Lower leg skin (tissue), 4 donors: ENCODE measurements around the gene OAF. TPM values are rescaled to one million over a fixed set of nuclear protein-coding genes. Genes with fewer than 3 reads are reported as not detected.

ENCODE experiments used
- DNase-seq, 2 donors: peaks; one replicate each; pipeline ENCODE4 v3.0.0-alpha.2; 2019; ENCODE audit warnings: low spot score in 2 of 2
- H3K4me3 ChIP-seq: fragments of 200-600 bp; sonication (generic); 2 replicates; pipeline ENCODE4 v1.5.1; 2017; ENCODE audit warnings: mild to moderate bottlenecking, low read depth; ENCODE audit not compliant: poor library complexity, severe bottlenecking
- POLR2A ChIP-seq, 2 donors: fragments of 450-650 bp; IDR thresholded peaks; one replicate each; pipeline ENCODE4 v1.6.1; 2016 to 2017; ENCODE audit warnings: antibody characterized with exemption in 2 of 2, mild to moderate bottlenecking in 1 of 2, moderate library complexity in 1 of 2
- whole genome bisulfite sequencing, 2 donors: methylation state at CpG; one replicate each; pipeline ENCODE4 v1.1.5; 2018; 5-methylcytosine and 5-hydroxymethylcytosine counted together
- intact Hi-C: fragments of 100-400 bp; cut with DNase I; formaldehyde crosslinking; loops from one replicate; pipeline ENCODE4 v1.15.0; 2023; ENCODE audit warnings: low total_unique reads
- total RNA-seq, 4 donors: library from RNA; depleted of rRNA; stranded (reverse); fragments of >200 nt; gene quantifications; one replicate each; pipeline ENCODE4 v1.1.0, GENCODE V29; 2016
- TF ChIP-seq, protein P1 (sequence below), 3 donors: fragments of 450-650 bp; IDR thresholded peaks; one replicate each; pipeline ENCODE4 v1.5.1; 2016; ENCODE audit warnings: antibody characterized with exemption in 3 of 3, mild to moderate bottlenecking in 3 of 3, moderate library complexity in 2 of 3

The OAF gene
- total RNA-seq, 4 donors from 2014 or later = 3.0 to 15.4 (median 9.1) TPM

- intact Hi-C loops = no loop called here
- no peak overlapping the region for H3K4me3 ChIP-seq
- TF ChIP-seq POLR2A (IDR thresholded peaks at IDR 0.05) = no peak
- TF ChIP-seq, protein P1, sequence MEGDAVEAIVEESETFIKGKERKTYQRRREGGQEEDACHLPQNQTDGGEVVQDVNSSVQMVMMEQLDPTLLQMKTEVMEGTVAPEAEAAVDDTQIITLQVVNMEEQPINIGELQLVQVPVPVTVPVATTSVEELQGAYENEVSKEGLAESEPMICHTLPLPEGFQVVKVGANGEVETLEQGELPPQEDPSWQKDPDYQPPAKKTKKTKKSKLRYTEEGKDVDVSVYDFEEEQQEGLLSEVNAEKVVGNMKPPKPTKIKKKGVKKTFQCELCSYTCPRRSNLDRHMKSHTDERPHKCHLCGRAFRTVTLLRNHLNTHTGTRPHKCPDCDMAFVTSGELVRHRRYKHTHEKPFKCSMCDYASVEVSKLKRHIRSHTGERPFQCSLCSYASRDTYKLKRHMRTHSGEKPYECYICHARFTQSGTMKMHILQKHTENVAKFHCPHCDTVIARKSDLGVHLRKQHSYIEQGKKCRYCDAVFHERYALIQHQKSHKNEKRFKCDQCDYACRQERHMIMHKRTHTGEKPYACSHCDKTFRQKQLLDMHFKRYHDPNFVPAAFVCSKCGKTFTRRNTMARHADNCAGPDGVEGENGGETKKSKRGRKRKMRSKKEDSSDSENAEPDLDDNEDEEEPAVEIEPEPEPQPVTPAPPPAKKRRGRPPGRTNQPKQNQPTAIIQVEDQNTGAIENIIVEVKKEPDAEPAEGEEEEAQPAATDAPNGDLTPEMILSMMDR (IDR thresholded peaks at IDR 0.05) = no peak
- DNase-seq = peak in 1 of 2 donors; percentile 68
These were observed 24.4 kb upstream of the OAF start for GRCh38 chr11:120186456-120186773.

DNA sequence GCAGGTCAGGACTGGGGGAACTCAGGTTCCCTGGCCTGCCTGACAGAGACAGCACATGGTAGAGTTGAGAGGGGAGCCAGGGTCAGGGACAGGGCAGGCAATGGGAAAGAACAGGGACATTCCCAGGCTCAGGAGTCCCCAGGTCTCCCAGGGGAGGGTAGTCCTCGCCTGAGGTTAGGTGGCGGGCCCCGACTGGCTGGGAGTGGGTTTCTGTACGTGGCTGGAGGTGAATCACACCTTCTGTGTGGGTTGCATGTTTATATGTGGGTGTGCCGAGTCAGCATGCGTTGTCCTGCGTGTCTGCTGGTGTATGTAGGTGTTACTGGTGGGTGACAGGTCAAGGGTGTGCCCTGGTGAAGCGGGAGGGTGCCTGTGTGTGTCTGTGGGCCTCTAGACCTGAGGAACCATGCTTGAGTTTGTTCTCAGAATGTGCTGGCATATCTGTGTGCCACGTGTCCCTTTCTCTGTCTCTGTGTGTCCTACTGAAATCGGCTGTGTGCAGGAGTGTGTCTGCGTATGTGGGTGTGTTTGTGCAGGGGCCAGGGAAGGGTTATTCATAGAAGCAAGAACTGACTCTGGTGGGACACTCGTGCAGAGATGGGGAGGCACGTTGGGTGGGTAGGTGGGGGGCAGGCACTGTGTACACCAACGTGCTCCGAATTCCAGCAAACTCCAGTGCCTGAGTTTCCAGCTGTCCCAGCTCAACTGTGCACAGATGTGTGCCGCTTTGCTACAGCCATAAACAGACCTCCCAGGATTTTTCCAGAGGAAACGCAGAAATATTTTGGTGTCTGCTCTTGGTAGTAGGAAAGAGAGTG, 23.8 kb upstream of the OAF start:
- 40 to 48% methylated on average over 15 to 17 of the region's 17 CpGs for WGBS, 2 donors
- TF ChIP-seq POLR2A (IDR thresholded peaks at IDR 0.05) = no peak
- TF ChIP-seq, protein P1 (IDR thresholded peaks at IDR 0.05) = no peak
- intact Hi-C loops = no loop called here
- no peak overlapping the region for H3K4me3 ChIP-seq
- DNase-seq = peak in 1 of 2 donors; percentile 78

DNA sequence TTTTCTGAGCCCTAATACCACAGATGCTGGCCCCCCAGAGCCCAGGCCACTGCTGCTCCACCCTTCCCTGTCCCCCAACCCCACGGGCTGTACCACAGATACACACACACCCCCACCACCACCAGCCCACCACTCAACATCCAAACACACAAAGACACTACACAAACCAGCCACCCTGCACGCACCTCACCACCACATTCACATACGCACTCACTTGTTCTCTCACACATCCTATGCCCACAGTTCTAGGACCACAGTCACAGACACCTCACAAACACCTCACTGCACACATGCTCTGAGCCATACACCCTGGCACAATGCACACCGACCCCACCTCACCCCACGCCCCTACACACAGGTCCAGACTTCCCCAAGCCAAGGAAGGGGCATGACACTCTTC, 22.5 kb upstream of the OAF start:
- WGBS, 2 donors = 88% methylated on average over 5 of the region's 5 CpGs
- TF ChIP-seq, protein P1 (IDR thresholded peaks at IDR 0.05) = no peak
- no peak for TF ChIP-seq POLR2A (IDR thresholded peaks at IDR 0.05)
- peak in 1 of 2 donors; percentile 77 for DNase-seq
- H3K4me3 ChIP-seq = no peak overlapping the region
- intact Hi-C loops = no loop called here

DNA sequence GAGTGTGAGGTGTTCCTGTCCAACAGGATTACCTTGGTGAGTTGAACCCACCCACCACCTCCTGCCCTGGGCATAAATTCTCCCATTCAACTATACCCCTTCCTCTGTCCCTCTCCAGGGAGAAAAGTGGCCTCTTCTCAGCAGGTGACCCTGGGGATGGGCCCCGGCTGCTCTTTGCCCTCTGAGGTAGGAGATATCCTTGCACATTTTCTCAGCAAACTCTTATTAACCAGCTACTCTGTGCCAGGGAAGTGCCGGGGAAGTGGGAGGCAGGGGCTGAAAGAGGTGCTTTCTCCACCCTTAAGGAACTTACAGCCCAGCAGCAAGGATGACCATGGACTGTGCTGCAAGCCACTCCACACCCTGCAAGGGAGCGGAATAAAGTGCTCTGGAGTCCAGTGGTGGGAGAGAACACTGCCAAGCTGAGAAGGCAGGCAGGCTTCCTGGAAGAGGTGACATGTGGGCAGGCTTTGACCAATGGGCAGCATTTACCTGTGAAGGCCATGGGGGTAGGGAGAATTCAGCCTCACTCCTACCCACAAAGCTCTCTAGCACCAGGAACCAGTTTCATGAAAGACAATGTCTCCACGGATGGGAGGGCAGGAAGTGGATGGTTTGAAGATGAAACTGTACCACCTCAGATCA, 21.9 kb upstream of the OAF start:
- peak in 1 of 2 donors; percentile 70 for DNase-seq
- H3K4me3 ChIP-seq = no peak overlapping the region
- TF ChIP-seq, protein P1 (IDR thresholded peaks at IDR 0.05) = no peak
- TF ChIP-seq POLR2A (IDR thresholded peaks at IDR 0.05) = no peak
- intact Hi-C loops = no loop called here
- WGBS, 2 donors = 87 to 90% methylated on average over 4 of the region's 4 CpGs

DNA sequence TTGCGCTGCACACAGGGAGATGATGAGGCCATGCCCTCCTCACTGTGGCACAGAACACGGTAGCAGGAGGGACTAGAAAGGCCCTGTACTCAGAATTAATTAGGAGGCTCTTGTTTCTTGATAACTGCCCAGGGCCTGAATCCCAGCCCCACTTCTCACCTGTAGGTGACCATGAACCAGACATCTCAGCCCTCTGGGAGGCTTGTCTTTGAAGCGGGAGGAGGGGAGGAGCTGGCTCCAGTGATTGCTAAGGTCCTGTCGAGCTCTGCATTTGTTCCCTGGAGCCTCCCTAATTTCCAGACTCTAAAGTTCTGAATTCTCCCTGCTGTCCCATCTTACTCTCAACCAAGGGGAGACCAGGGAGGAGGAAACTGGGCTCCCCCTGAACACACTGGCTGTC, 19.8 kb upstream of the OAF start:
- H3K4me3 ChIP-seq = no peak overlapping the region
- intact Hi-C loops = no loop called here
- 87 to 89% methylated on average over 4 of the region's 4 CpGs for WGBS, 2 donors
- TF ChIP-seq POLR2A (IDR thresholded peaks at IDR 0.05) = no peak
- TF ChIP-seq, protein P1 (IDR thresholded peaks at IDR 0.05) = no peak
- DNase-seq = no peak
